HUES6 (cell line): ENCODE results near the gene IPMK.

Experiments used
- H3K27ac ChIP-seq: 2 replicates; pipeline ENCODE4 v1.7.0; 2013; ENCODE audit warnings: low read depth, mild to moderate bottlenecking, low read length, inconsistent platforms
- H3K27me3 ChIP-seq: 2 replicates; pipeline ENCODE4 v1.6.1; 2013; ENCODE audit warnings: low read length; ENCODE audit not compliant: control insufficient read depth, insufficient read depth
- H3K36me3 ChIP-seq: 2 replicates; pipeline ENCODE4 v1.6.1; 2013; ENCODE audit warnings: low read length; ENCODE audit not compliant: control insufficient read depth, insufficient read depth
- H3K4me1 ChIP-seq: 2 replicates; pipeline ENCODE4 v1.6.1; 2013; ENCODE audit warnings: low read length; ENCODE audit not compliant: control insufficient read depth, insufficient read depth
- H3K4me3 ChIP-seq: 2 replicates; pipeline ENCODE4 v1.5.1; 2013; ENCODE audit warnings: low read depth, low read length
- H3K9ac ChIP-seq: one replicate; pipeline ENCODE4 v1.6.1; 2013; ENCODE audit warnings: mild to moderate bottlenecking, low read length
- H3K9me3 ChIP-seq: 2 replicates; pipeline ENCODE4 v1.6.1; 2013; ENCODE audit warnings: low read depth, low read length; ENCODE audit not compliant: control insufficient read depth, insufficient read depth

IPMK gene

GRCh38 chr10:58152673-58153263, 114.9 kb downstream of the IPMK start:
- Histone ChIP-seq H3K27me3 (no peaks in the 10 kb centered on the region), H3K9me3 (no peaks in the 10 kb centered on the region), H3K36me3 (no peaks in the 10 kb centered on the region), H3K9ac (no peak overlapping the region), H3K4me3 (no peak overlapping the region), H3K27ac (no peak overlapping the region), H3K4me1 (peaks cover 11% of the 10 kb centered on the region)

DNA sequence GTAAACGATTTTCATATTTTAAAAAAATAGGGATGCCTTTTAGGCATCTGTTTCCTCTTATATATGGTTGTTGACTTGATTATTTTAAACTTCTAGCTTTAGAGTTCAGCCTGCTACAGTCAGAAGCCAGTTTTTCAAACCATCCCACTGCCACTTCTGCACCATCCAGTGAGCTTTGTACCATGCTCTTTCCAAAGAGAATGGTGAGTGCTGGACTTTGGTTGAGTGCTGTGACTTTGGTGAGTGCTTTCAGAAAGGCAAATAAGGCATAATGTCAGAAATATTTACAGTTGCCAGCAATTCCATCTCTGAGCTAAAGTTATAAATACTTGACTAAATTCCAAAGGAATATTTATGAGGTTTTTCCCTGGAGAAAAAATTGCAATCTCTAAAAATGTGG, 117.4 kb downstream of the IPMK start:
- no peak overlapping the region for H3K4me3 ChIP-seq
- no peaks in the 10 kb centered on the region for H3K36me3 ChIP-seq
- H3K27ac ChIP-seq, result no peak overlapping the region
- H3K9me3 ChIP-seq, result 0 out of 2 replicates have a peak, but pooled peaks cover 3% of the 10 kb centered on the region
- H3K9ac ChIP-seq, result no peak overlapping the region
- H3K4me1 ChIP-seq, result peaks cover 11% of the 10 kb centered on the region
- H3K27me3 ChIP-seq, result no peaks in the 10 kb centered on the region

GRCh38 chr10:58143944-58144343, 123.8 kb downstream of the IPMK start:
- H3K27me3 ChIP-seq, result no peaks in the 10 kb centered on the region
- no peaks in the 10 kb centered on the region for H3K36me3 ChIP-seq
- H3K4me3 ChIP-seq, result no peak overlapping the region
- H3K4me1 ChIP-seq, result no peaks in the 10 kb centered on the region
- no peak overlapping the region for H3K27ac ChIP-seq
- peaks cover 21% of the 10 kb centered on the region for H3K9me3 ChIP-seq
- no peak overlapping the region for H3K9ac ChIP-seq
